HG03342 (cell line): ENCODE data around the gene DOCK4.

Experiments used
- ATAC-seq: cut with Tn5 transposase; IDR thresholded peaks from one replicate; pipeline ENCODE4 v1.9.1; 2021; ENCODE audit warnings: mild to moderate bottlenecking, moderate library complexity; ENCODE audit not compliant: unreplicated experiment

DOCK4 gene

DNA sequence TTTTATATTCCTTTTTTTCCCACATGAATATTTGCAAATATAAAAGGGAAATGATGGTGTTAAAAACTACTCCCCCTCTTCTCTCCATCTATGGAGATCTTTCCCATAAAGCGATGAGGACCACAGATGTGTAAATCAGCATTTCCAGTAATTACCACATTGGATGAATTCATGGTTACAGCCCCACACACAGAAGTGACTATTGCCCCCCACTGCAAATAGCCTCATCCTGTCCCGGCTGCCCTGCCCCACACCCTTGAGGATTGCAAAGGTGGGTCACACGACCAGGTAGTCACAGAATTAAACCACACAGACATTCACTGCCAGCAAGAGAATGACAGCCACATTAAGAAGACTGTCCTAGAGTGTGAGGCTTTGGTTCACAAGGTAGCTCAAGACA lies 145.1 kb downstream of the DOCK4 start:
- ATAC-seq: no peak

DNA sequence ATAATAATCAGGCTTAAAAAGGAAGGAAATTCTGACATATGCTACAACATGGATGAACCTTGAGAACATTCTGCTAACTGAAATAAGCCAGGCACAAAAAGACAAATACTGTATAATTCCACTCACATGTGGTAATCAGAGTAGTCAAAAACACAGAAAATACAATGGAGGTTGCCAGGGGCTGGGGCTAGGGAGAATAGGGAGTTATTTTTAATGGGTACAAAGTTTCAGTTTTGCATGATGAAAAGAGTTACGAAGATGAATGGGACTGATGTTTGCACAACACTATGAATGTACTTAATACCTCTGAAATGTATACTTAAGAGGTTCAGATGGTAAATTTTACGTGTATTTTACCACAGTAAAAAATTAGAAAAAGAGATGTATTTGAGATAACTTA lies 145.6 kb downstream of the DOCK4 start:
- no peak for ATAC-seq

DNA sequence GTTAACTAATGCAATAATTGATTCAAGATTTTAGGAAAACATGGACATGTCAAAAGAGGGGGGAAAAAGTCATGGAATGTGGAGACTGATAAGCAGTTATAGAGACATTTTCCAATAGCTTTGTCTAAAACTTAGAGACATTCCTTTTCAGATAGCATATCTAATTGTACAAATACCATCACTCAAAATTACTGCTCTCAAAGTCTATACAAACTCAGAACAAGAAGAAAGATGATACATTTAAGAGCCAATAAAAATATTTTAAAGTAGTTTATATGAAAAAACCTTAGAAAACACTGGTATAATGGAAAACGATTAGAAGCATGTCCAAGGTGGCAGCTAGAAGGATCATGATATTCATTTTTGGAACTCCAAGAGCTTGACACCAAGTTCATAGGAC lies 146.5 kb downstream of the DOCK4 start:
- ATAC-seq: no peak

DNA sequence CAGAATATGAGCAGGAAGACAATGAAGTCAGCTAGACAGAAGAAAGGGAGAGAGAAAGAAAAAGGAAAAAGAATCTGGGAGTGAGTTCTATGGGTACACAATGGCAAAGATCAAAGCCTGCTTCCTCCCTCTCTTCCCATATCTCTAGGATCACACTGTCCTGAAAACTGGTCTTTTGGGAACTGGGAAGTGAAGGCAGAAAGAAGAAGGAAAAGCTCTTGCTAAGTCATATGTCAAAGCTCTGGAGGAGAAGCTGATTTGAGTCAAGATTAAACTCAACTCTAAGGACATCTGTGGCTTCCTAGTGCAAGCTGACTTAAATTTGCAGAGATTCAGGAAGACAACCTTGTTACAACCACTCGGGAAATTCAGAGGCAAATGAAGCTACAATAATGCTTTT lies 147.5 kb downstream of the DOCK4 start:
- no peak for ATAC-seq

DNA sequence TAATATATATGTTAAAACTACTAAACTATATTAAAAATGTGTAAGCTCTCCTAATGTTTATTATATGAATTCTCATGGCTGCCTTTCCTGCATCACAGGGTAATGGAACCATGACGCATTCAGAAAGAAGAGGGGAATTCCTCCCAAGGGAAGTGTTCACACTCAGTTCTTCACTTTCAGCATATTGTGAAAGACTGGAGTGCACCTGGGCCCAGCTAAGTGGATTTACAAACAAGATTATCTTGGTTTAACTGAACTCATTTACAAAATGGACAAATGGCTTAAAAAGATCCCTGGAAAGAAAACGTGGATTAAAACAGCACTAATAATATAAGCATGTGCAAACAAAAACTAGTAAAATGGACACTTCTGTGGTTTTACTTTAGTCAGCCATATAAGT lies 149.8 kb downstream of the DOCK4 start:
- ATAC-seq: peak; percentile 86

DNA sequence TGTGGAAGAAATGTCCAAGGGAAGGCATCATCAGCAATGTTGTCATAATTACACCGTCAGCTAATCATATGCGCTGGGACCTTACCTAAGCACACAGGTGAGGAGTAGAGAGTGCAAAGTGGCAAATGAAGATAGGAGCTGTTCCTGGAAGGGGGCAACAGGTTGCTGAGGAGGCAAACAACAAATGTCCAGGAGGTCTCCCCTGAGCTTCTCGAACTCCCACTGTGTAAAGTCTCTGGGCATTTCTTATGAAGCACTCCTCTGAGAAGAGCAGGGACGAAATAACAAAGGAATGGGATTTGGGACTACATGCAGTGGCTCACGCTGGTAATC lies 152.5 kb downstream of the DOCK4 start:
- no peak for ATAC-seq

DNA sequence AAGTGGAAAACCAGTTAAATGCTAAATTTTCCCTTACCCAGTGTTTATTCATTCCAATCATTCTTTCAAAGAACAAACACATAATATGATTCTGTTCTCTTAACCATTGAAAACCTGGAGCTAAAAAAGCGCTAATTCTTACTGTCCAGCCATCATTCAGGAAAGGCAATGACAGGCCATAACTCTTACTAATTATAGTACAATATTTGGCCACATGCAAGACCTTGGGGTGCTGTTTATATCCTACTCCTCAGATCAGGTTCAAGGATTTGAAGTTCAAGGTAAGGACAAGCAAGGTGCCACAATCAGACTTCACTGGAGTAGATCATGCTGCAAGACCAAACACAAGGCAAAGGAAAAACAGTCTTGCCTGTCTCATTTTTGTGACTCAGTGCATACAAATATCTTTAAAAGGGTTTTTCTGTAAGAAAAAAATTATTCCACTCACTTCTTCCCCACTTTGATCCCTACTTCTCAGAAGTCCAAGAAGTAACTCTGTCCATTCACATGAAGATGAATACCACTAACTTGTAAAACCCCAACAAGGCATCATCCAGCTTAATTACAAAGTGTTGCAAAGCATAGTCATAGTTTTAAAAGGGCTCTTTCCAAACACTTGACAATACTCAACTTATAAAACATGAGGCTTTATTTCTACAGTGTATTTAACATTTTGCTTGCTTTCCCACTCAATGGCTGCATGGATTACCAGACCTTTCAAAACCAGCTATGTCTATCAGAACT lies 153.0 kb downstream of the DOCK4 start:
- ATAC-seq: no peak

DNA sequence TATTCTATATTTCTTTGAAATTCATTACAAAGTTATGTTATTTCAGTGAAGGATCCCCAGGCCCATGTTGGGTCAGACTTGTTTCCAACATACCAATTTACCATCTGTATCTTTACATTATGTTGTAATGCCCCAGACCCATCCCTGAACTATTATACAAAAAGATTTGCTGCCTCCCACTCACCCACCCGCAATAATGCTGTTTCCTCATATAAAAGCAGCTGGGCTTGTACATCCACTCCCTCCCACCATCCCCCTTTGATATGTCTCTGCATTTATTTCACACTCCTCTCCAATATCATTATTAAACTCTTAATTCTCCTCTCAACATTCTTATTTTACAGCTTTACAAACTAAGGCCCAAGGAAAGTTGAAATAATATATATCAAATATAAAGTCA lies 153.7 kb downstream of the DOCK4 start:
- no peak for ATAC-seq

DNA sequence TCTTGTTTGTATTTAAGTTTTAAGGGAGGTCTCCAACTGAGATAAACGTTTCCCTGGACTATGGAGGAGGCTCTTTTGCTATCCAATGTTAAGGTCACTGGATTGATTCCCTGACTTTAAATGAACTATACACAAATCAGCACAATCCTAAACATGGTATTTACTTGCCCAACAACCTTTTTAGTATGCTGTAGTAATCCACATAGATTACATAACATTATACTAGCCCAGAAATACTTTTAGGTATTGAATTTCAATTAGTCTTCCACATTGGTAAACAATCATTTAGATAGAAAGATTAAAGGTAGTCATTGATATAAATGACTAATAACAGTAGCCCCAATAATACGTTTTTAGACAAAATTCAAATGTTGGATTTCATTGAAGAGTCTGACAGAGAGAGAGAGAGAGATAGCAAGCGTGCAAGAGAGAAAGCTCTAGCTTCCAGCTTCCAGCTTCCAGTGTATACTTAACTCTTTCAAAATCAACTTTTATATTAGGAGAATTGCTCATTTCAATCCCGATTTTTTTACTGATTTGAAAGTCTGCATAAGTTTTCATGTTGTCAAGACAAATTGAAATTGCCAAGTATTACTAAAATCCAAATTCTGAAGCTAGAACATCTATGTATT lies 155.8 kb downstream of the DOCK4 start:
- no peak for ATAC-seq

DNA sequence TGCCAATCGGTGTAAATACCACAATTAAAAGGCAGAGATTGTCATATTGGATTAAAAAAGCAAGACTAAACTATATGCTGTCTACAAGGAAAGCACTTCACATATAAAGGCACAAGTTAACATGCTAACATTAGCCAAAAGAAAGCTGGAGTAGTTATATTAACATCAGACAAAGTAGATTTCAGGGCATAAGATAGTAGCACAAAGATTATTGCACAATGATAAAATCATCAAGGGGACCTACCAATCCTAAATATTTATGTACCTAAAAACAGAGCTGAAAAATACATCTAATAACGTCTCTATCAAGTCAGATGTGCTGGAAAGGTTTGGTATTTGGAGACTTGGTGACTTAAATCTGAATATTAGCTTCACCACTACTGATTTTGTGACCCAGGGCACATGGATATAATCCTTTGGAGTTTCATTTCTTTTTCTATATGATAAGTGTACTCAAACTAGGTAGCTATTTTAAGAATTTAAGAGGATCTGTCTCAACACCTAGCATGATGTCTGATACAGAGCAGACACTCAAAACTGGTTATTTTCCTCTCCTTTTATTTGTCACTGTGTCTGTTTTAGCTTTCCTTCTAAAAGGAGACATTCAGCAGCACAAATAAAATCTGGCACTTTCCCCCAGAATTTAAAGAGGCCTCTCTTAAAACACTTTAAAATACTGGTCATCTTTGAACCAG lies 156.5 kb downstream of the DOCK4 start:
- no peak for ATAC-seq

DNA sequence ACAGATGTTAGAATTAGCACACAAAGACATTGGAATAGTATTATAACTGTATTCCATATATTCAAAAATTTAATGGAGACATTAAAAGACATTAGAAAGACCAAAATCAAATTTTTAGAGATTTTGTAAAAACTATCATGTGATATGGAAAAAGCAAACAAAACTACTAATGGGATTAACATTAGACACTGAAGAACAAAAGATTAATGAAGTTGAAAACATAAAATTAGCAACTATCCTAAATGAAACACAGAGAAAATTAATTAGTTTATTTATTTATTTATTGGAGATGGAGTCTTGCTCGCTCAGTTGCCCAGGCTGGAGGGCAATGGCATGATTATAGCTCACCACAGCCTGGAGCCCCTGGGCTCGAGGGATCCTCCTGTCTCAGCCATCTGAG lies 158.8 kb downstream of the DOCK4 start:
- ATAC-seq: no peak

DNA sequence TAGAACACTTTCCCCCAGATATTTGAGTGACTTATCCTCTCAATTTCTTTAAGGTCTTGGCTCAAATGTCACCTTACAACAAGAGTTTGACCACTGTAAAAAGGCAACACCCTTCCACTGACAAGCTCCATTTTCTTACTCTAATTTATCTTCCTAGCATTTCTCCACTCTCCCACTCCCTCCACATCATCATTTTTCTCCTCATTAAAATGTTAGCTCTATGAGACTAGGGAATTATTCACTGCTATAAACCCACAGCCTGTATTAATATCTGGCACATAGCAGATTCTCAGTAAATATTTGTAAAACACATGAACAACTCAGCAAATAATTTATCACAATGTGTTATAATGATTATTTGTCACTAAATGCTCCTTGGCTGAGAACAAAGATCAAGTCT lies 161.0 kb downstream of the DOCK4 start:
- ATAC-seq: no peak

DNA sequence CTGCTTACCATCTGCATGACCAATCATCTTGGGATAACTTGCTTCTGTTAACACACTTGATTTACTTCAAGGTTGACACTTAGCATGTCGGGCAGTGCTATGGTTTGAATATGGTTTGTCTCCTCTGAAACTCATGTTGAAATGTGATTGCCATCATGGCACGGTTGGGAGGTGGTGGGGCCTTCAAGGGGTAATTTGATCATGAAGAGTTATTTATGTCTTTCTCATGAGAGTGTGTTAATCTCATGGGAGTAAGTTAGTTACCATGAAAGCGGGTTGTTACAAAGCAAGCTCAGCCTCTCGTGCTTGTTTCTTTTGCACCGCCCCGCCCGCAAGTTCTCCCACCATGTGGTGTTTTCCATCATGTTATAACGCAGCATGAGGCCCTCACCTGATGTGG lies 163.6 kb downstream of the DOCK4 start:
- ATAC-seq: no peak

DNA sequence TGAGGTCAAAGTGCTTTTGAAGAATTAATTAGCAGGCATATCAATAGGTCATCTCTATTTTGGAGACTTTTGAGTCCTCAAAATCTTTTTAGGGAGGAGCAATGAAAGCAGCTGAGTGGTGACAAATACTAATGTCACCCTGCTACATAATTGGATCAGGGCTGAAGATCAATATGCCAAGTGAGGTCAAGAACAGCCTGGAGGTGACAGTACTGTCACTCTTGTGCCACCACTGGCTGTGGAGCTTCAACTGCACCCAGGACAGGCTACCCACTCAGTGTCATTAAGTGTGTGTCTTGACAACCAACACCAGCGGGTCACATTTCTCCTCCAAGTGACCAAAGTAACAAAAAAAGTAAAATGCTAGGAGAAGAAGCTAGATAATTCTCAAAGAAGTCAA lies 167.8 kb downstream of the DOCK4 start:
- no peak for ATAC-seq

DNA sequence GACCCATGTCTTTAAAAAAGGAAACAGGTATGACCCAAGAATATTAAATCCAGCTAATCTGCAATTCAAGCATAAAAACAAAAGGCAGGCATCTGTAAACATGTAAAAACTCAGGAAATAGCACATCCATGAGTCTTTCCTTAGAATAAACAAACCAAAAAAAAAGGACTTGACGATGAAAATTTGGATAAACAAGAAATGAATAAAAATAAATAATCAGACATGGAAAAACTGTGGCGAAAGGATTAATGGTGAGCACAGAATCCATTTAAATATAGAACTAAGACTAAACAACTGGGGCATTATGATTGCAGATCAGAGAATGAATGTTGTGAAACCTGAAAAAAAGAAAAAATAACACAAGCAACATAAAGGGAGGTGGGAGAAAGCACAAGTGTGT lies 170.1 kb downstream of the DOCK4 start:
- no peak for ATAC-seq

DNA sequence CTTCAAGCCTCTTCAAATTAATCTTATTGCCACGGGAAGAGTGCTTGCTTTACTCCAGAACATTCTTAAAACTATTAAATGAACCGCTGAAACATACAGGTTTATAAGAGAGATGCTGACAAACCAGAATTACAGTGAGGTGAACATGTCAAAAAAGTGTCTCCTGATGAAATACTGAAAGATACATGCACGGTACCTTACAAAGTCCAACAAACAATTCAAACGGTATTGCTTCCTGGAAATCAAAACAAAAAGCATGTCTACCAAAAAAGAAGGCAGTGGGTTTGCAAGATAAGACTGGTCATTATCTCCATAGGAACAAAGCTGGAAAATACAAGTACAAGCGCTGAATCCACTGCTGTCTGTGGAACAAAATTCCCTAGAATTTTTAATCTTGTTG lies 174.5 kb downstream of the DOCK4 start:
- no peak for ATAC-seq

DNA sequence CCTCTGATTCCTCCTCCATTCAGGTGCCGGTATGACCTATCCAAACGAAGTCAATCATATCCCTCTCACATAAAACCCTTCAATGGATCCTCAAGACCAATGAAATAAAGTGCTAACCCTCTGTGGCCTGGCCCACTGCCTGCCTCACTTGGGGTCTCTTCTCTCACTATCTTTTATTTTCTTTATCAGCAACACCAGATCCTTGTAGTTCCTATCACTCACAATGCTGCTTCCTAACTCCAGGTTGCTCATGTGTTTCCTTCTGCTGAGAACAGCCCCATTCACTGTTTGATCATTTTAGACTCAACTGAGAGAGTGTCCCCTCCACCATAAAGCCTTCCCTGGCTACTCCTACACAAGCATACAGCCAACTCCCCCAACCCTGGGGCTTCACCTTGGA lies 180.6 kb downstream of the DOCK4 start:
- no peak for ATAC-seq

DNA sequence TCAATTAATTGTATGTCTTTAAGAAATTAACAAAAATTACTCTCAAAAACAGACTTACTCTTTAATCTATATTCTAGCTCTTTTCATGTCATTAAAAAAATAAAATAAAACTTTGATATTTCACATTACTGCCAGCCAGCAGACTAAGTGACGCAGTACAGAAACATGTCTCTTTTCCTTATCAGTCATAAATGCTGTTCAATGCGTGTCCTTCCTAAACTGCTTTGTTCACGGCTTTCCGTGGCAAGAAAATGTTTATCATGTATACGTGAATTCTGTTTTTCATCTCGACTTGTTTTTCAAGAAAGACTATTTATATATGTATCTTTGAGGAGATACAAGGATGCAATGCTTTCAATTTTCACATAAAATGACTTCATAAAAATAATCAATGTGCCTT lies 182.4 kb downstream of the DOCK4 start:
- ATAC-seq: no peak

DNA sequence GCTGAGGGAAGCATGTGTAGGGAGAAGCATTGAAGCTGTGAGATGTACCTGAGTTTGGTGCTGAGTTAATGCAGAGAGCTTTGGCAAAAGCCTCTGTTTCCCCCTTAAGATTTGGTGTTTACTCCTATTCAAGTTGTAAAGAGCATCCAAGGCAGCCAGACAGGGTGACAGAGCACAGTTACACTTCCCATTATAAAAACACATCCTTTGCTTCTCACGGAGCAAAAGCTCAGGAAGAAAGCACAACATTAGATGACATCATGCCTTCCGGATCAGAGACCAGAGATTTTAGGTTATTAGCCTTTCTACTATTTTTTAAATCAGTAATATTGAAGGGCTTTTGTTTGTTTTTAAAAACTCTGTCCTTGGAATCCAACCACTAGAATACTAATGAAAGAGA lies 182.9 kb downstream of the DOCK4 start:
- ATAC-seq: no peak

DNA sequence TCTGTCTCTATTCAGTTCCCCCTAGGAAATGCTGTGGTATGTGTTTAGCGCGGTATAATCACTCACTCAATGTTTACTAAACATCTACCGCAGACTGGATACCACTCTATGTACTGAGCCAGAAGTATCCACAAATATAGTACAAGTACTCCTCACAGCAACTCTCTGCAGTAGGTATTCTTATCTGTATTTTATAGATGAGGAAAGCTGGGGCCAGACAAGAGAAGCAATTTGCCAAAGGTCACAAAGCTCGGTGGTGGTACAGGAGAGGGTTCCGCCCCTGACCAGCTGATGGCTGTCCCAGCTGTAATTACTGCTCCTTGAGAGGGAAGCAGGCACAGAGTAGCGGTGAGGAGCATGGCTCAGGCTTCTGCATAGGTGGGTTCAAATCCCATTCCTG lies 184.1 kb downstream of the DOCK4 start:
- no peak for ATAC-seq

DNA sequence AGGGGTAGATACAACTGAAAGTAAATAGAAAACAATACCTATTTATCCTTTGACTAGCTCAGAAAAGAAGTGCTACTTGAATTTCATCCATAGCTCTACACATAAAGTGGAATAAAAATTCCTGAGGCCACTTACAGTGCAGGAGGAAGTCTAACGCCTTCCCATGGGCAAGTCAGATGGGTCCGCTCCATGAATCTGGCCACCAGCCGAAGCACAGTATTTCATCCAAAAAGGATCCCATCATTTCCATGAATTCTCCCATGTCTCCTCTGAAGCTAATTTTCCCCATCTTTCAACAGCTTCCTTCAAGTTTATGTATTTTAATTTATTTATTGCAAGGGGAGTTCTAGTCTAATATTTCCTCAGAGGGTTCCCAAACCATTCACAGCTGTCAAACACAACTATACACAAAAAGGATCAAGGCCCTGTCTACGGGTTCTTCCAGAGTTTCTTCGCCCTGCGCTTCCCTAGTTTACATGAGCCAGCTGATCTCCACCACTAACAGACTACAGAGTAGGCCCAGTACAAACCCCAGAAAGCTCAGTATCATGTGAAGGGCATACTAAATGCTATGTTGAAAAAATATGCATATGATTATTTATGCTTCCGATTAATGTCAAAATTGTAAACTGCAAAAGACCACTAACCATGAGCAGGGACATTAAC lies 184.7 kb downstream of the DOCK4 start:
- no peak for ATAC-seq

DNA sequence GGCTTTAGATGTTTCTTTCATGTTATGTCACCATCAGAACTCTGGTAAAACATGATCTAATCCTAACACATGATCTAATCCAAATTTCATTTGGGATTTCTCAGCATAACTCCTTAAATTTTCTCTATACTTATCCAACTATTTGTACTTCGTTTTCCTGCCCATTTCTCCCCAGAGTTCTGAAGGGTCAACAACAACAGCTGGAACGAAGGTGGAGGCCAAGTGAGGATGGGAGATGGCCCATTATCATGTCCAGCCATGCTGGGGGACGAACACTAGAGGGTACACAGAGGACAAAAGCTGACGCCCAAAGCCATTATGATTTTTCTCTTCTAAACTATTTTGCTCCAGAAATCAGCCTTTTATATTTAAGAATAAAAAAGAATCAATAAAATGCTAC lies 185.4 kb downstream of the DOCK4 start:
- no peak for ATAC-seq
